Heart right ventricle (tissue), 16 donors: ENCODE results near the gene ZFYVE21. TPM values are rescaled to one million over a fixed set of nuclear protein-coding genes. Genes with fewer than 3 reads are reported as not detected.

ENCODE experiments used
- ATAC-seq, 8 donors: fragments of 200-7000 bp; cut with Tn5 transposase; one replicate each; pipeline ENCODE4 v1.9.1; 2020; ENCODE audit warnings: mild to moderate bottlenecking in 8 of 8, moderate library complexity in 8 of 8, moderate number of reproducible peaks in 1 of 8
- DNase-seq, 2 donors: peaks; one replicate each; pipeline ENCODE4 v3.0.0-alpha.2; 2020
- H3K27ac ChIP-seq, 10 donors: fragments of 200-600 bp; sonication (generic) in 2 of 10; one replicate each; pipeline versions ENCODE4 v1.5.0 to v1.8.0; 2020 to 2022; ENCODE audit warnings: mild to moderate bottlenecking in 3 of 10
- H3K27me3 ChIP-seq, 7 donors: fragments of 200-600 bp; one replicate each; pipeline ENCODE4 v1.8.0; 2021 to 2022; ENCODE audit warnings: mild to moderate bottlenecking in 2 of 7
- H3K36me3 ChIP-seq, 9 donors: fragments of 200-600 bp; sonication (generic) in 1 of 9; one replicate each; pipeline versions ENCODE4 v1.5.0 to v1.8.0; 2020 to 2022; ENCODE audit warnings: mild to moderate bottlenecking in 2 of 9
- H3K4me1 ChIP-seq, 9 donors: fragments of 200-600 bp; sonication (generic) in 1 of 9; one replicate each; pipeline versions ENCODE4 v1.5.0 to v1.8.0; 2020 to 2022; ENCODE audit warnings: mild to moderate bottlenecking in 4 of 9
- H3K4me3 ChIP-seq, 10 donors: fragments of 200-600 bp; sonication (generic) in 2 of 10; one replicate each; pipeline versions ENCODE4 v1.5.0 to v1.8.0; 2020 to 2022; ENCODE audit warnings: mild to moderate bottlenecking in 7 of 10, moderate library complexity in 2 of 10
- H3K9me3 ChIP-seq, 11 donors: fragments of 200-600 bp in 10 of 11; sonication (generic) in 2 of 11; one replicate each; pipeline versions ENCODE4 v1.5.0 to v1.8.0; 2013 to 2022; ENCODE audit warnings: mild to moderate bottlenecking in 2 of 11, control low read depth in 1 of 11, moderate library complexity in 1 of 11
- CTCF ChIP-seq, 9 donors: fragments of 200-600 bp; sonication (generic) in 2 of 9; IDR thresholded peaks; one replicate each; pipeline versions ENCODE4 v1.5.0 to v1.8.0; 2021 to 2022; ENCODE audit warnings: antibody characterized with exemption in 9 of 9, mild to moderate bottlenecking in 5 of 9, moderate library complexity in 1 of 9
- WGBS, 2 donors: extraction: QIAGEN DNeasy Blood & Tissue Kit; methylation state at CpG; one replicate each; pipeline ENCODE4 v1.1.7; 2013; ENCODE audit warnings: inconsistent platforms in 1 of 2; 5-methylcytosine and 5-hydroxymethylcytosine counted together
- intact Hi-C, 10 donors: fragments of 100-400 bp; cut with DNase I; formaldehyde crosslinking; loops; one replicate each; pipeline versions ENCODE4 v1.11.1 to v1.14.2; 2022
- polyA plus RNA-seq, 2 donors: library from polyadenylated mRNA; stranded (reverse); fragments of 200-250 nt; gene quantifications; one replicate each; pipeline ENCODE4 v1.2.3, GENCODE V29; 2013
- total RNA-seq, 10 donors: library from RNA; stranded (reverse); fragmentation: NEBNext Ultra II Directional in 3 of 10; extraction: Animal tissue kit (Norgen Biotek cat#: 25700) in 3 of 10; gene quantifications; one replicate each; pipeline versions ENCODE4 v1.2.1 to v1.2.4, GENCODE V29; 2021 to 2023
- donor health status: Arrhythmogenic right ventricular cardiomyopathy.
- donor health status: ischemic (EF 13 %, LVEDD 7.1; RV severe dilation, severe dysfunction).
- donor health status: healthy with polysubstance abuse.
- donor health status: DM: no; HTN: yes; CAD: no.
- donor health status: DM: no; HTN: no; CAD: no.
- donor health status: ischemic (EF 25% LVEDD 6.9; RV normal size, moderate dysfunction).
- donor health status: ischemic (EF 25% LVEDD 5.7; RV mildly dilated, moderate dysfunction).
- donor health status: healthy.
- donor health status: DM: yes; HTN: yes; CAD: no.
- donor health status: Ischemic cardiomyopathy.
- donor health status: ischemic (EF 35%, LVEDD 5.7; RV mildly dilated, moderate dysfunction).
- donor health status: nonischemic (EF 11% LVEDD 7.7; RV severe dilation, severe dysfunction).
- donor health status: DM: yes; HTN: yes; CAD: no.
- donor health status: PGD.
- donor health status: ischemic (EF 29% LVEDD 5.4; RV normal size, mild dysfunction).
- donor health status: nonischemic (EF 23%, LVEDD 6.1; RV moderate dilation, normal function).

Gene ZFYVE21
- total and polyA plus RNA-seq, 12 donors, result 43.5 to 88.8 (median 54.5) TPM

- Histone ChIP-seq H3K4me1 (peaks cover 20 to 72% (median 44%) of the 10 kb centered on the region in 9 donors), H3K27me3 (no peaks in the 10 kb centered on the region), H3K36me3 (peaks cover 0 to 23% (median 0%) of the 10 kb centered on the region in 9 donors), H3K9me3 (no peaks in the 10 kb centered on the region), H3K27ac (peak overlapping the region; percentile 36 to 80 (median 68)), H3K4me3 (peak overlapping the region in 1 of 10 donors; percentile 21)
- intact Hi-C loops, result no loop called here
- DNase-seq (peak; percentile 45 to 71), ATAC-seq (peak in 6 of 8 donors; percentile 5 to 39 (median 12))
- 41 to 51% methylated on average over 27 of the region's 27 CpGs for WGBS, 2 donors
- TF ChIP-seq CTCF (IDR thresholded peaks at IDR 0.05), result no peak
These were observed 3.8 kb upstream of the ZFYVE21 start for GRCh38 chr14:103711516-103712431.

GRCh38 chr14:103712633-103713247, 2.9 kb upstream of the ZFYVE21 start:
- no peak for DNase-seq

GRCh38 chr14:103713304-103714062, 2.1 kb upstream of the ZFYVE21 start:
- intact Hi-C loops, result no loop called here

More at GRCh38 chr14:103712633-103713247, 2.9 kb upstream of the ZFYVE21 start:
- Histone ChIP-seq H3K9me3 (no peaks in the 10 kb centered on the region), H3K27ac (peak overlapping the region; percentile 36 to 80 (median 68)), H3K36me3 (peaks cover 0 to 14% (median 0%) of the 10 kb centered on the region in 9 donors), H3K4me1 (peaks cover 22 to 80% (median 49%) of the 10 kb centered on the region in 9 donors), H3K4me3 (no peak overlapping the region), H3K27me3 (no peaks in the 10 kb centered on the region)
- 45 to 49% methylated on average over 24 of the region's 24 CpGs for WGBS, 2 donors
- TF ChIP-seq CTCF (IDR thresholded peaks at IDR 0.05), result no peak
- intact Hi-C loops, result no loop called here
- ATAC-seq, result no peak

More at GRCh38 chr14:103713304-103714062, 2.1 kb upstream of the ZFYVE21 start:
- no peaks in the 10 kb centered on the region for H3K9me3 ChIP-seq
- 76 to 79% methylated on average over 18 of the region's 18 CpGs for WGBS, 2 donors
- H3K36me3 ChIP-seq, result peaks cover 0 to 6% (median 0%) of the 10 kb centered on the region in 9 donors
- no peaks in the 10 kb centered on the region for H3K27me3 ChIP-seq
- peaks cover 23 to 83% (median 56%) of the 10 kb centered on the region in 9 donors for H3K4me1 ChIP-seq
- H3K27ac ChIP-seq, result peak overlapping the region in 1 of 10 donors; percentile 80
- no peak for TF ChIP-seq CTCF (IDR thresholded peaks at IDR 0.05)
- ATAC-seq, result no peak
- no peak overlapping the region for H3K4me3 ChIP-seq
- no peak for DNase-seq
